T follicular helper cell (primary cell): ENCODE measurements around the gene CEMP1.
A peak's percentile ranks its signal among the peaks of the same experiment; 100 is the strongest.
"Not testable (repeated sequence)": the region's sequence is repeated elsewhere in the genome, so short reads cannot be mapped to it uniquely, and the experiment has no call there.

Experiments used
- DNase-seq: peaks from one replicate; pipeline ENCODE4 v3.0.0-alpha.2; 2020; ENCODE audit warnings: low read depth
- total RNA-seq, 2 experiments: gene quantifications; one replicate each; lab custom pipeline; 2026; lab: John Stamatoyannopoulos, UW

The CEMP1 gene, protein sequence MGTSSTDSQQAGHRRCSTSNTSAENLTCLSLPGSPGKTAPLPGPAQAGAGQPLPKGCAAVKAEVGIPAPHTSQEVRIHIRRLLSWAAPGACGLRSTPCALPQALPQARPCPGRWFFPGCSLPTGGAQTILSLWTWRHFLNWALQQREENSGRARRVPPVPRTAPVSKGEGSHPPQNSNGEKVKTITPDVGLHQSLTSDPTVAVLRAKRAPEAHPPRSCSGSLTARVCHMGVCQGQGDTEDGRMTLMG
- total RNA-seq = 0.17 to 0.96 reads per million in 2 experiments

GRCh38 chr16:2531371-2531695, at the start of gene CEMP1:
Gene CEMP1 (minus strand): TSS chr16:2531408. CDS start chr16:2531073, 335 bp downstream.
- no peak for DNase-seq

- not testable (repeated sequence) for DNase-seq
Observed at GRCh38 chr16:2580818-2581217, 49.6 kb upstream of the CEMP1 start.

DNA sequence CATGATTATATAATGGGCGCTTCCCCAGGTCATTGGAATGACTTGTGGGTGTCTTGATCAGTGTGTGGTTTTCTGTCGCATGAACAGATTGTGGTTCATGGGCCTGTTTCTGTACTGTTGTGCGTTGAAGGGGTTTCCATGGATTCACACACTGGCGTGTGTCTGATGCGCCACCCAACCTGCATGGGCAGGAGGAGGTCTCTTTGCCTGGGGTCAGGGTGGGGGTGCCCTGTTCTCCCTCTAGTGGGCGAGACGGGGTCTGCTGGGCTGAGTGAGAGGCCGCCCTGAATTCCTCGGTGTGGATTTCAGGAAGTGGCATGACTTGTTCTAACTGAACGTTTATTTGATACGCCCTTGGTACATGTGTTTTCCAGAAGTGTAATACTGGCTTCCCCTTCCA, 48.9 kb upstream of the CEMP1 start:
- not testable (repeated sequence) for DNase-seq

GRCh38 chr16:2578905-2579304, 47.7 kb upstream of the CEMP1 start:
- not testable (repeated sequence) for DNase-seq

- not testable (repeated sequence) for DNase-seq
Observed at GRCh38 chr16:2577044-2577443, 45.8 kb upstream of the CEMP1 start.

DNA sequence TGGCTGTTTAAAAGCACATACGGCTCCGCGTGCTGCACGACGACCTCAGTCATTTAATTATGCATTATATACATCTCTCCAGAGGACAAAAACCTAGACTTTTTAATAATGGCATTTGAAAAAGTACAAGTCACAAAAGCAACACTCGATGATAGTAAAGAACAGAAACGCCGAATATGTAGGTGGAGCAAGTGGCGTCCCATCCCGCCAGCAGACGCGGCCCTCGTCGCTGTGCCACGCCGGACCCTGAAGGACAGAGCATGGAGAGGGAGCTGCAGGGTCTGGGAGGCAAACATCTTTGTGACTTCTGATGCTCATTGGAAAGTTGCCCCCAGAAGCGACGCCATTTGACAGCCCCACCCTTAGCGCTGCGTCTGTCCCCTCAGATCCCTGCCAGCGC, 44.6 kb upstream of the CEMP1 start:
- not testable (repeated sequence) for DNase-seq

GRCh38 chr16:2572704-2573103, 41.5 kb upstream of the CEMP1 start:
- DNase-seq = not testable (repeated sequence)

GRCh38 chr16:2568573-2568972, 37.4 kb upstream of the CEMP1 start:
- DNase-seq = not testable (repeated sequence)

GRCh38 chr16:2567506-2567905, 36.3 kb upstream of the CEMP1 start:
- not testable (repeated sequence) for DNase-seq

GRCh38 chr16:2560798-2561133, 29.6 kb upstream of the CEMP1 start:
- peak; percentile 46 for DNase-seq

DNA sequence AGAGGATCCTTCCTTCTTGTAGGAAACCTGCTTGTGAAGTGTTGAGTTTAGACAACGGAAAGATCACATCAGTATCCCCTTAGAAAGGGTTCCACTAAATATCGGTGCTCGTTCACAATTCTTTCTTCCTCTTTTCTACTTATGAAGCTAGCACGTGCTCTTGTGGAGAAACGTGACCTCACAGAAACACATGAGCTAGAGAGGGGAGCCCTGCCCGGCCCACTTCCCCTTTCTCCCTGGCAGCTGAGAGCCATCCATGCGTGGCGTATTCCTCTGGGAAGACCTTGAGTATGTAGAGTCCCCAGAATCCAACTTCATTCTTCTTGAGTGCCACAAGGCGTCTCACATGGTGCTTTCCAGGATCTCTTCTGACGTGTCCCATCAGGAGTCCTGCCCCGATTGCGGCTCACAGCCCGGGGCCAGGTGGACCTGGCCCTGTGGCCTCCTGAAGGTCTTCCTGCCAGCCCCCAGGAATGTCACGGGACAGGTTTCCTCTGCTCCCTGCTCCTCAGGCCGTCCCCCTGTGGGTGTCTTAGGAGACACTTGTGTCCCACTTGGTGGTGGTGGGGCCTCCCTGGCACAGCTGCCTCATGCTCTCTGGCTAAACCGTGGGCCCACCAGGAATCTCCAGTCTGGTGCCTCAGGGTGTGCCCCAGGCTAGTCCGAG, 29.1 kb upstream of the CEMP1 start:
- DNase-seq = not testable (repeated sequence)

DNA sequence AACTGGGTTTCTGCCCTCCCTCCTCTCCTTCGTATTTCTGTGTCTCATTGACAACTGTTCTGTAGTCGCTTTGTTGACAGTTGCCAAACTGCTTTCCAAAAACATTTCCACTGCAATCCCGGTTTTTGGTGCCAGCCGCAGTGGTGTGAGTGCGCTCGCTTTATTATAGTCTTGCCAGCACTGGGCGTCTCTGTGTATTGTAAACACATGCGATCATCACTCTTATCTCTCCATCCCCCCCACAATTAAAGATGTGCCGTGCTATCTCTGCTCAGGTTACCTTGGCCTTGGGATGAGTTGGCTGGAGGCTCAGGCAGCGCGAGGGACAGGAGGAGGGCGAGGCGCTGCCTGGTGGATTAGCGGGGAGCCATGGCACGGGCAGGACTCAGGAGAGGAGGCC, 25.9 kb upstream of the CEMP1 start:
- DNase-seq = not testable (repeated sequence)

DNA sequence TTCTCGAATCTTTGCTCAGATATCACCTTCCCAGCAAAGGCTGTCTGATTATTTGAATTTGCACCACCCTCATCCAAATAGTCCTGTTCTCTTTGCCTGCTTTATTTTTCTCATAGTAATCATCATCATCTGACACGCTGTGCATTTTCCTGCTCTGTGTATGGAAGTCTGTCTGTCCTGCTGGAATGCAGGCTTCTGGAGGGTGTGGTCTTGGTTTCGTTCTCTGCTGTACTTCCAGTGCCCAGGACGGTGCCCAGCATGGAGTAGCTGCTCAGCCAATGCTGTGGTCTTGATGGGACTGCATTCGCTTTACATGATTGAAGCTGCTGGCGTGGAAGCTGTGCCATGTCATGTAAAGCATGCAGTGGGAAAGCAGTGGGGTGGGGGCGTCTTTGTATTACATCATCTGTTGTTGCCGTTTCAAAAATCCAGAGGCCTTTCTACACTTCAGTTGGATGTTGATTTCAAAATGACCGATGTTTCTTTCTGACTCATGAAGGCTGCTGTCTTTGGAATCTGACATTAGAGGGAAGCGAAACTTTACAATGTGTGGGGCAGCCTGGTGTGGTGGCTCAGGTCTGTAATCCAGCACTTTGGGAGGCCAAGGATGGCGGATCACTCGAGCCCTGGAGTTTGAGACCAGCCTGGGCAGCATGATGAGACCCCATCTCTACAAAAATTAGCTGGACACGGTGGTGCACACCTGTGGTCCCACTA, 23.7 kb upstream of the CEMP1 start:
- not testable (repeated sequence) for DNase-seq

GRCh38 chr16:2551420-2551889, 20.2 kb upstream of the CEMP1 start:
- not testable (repeated sequence) for DNase-seq

DNA sequence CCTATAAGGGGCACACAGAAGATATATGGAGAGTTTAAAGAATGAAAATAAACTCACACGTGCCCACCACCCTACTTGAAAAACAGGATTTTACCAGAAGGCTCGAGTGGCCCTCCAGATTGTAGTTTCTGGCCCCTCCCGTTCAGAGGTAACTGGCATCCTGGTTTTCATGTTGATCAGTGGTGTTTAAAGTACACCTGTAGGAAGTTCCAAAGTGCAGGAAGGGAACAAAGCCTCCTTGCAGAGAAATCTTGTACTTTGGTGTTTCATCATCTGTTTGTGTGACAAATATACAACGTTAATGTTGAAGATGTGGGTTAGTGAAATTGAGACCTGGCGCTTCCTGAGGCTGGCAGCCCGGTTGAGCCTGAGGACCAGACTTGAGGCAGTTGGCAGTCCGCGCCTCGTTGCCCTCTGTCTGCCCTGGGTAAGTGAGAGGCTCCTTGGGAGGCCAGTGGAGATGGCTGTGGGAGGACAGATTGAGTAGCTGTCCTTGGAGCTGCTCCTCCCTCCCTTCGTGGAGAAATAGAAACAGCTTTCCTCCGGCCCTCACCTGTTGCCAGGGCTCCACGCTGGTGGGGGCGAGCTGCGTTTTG, 19.2 kb upstream of the CEMP1 start:
- not testable (repeated sequence) for DNase-seq

DNA sequence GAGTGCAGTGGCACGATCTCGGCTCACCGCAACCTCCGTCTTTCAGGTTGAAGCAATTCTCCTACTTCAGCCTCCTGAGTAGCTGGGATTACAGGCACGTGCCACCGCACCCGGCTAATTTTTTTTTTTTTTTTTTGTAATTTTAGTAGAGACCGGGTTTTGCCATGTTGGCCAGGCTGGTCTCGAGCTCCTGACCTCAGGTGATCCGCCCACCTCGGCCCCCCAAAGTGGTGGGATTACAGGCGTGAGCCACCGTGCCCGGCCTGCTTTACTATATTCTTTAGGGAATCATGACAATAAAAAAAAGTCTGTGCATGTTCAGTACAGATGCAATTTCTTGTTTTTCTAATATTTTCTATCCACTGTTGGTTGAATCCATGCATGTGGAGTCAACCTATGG, 12.6 kb upstream of the CEMP1 start:
- not testable (repeated sequence) for DNase-seq

- DNase-seq = not testable (repeated sequence)
Observed at GRCh38 chr16:2541409-2541808, 10.2 kb upstream of the CEMP1 start.

- not testable (repeated sequence) for DNase-seq
Observed at GRCh38 chr16:2540912-2541311, 9.7 kb upstream of the CEMP1 start.

GRCh38 chr16:2539845-2540458, 8.7 kb upstream of the CEMP1 start:
- DNase-seq = not testable (repeated sequence)

- not testable (repeated sequence) for DNase-seq
Observed at GRCh38 chr16:2539192-2539844, 8.1 kb upstream of the CEMP1 start.
